Caco-2 (cell line): Measurements from ENCODE around the gene CLSTN2. TPM values are rescaled to one million over a fixed set of nuclear protein-coding genes. Genes with fewer than 3 reads are reported as not detected.

Experiments
- BruUV-seq: library from RNA; stranded (reverse); fragments of 400-500 nt; replicated peaks from 2 replicates; lab custom pipeline; 2021; lab: Mats Ljungman, UMichigan
- CTCF ChIA-PET: fragments of 300-600 bp; sonication (Branson Sonifier 250); formaldehyde crosslinking; loops from one replicate; lab custom pipeline; 2022; ENCODE audit warnings: antibody characterized with exemption; lab: Charles Lee
- POLR2A ChIA-PET: fragments of 300-600 bp; sonication (Branson Sonifier 250); formaldehyde crosslinking; loops from one replicate; lab custom pipeline; 2022; ENCODE audit warnings: antibody characterized with exemption; lab: Charles Lee
- DNase-seq, 2 experiments: peaks; one replicate each; pipeline versions ENCODE4 v3.0.0 to v3.0.0-alpha.2; 2020 to 2022
- H3K27me3 ChIP-seq: replicated peaks from 2 replicates; pipeline ENCODE4 v1.6.0; 2011; ENCODE audit warnings: low read length; ENCODE audit not compliant: control insufficient read depth, insufficient read depth
- H3K36me3 ChIP-seq: 2 replicates; pipeline ENCODE4 v1.5.1; 2011; ENCODE audit warnings: low read length; ENCODE audit not compliant: control insufficient read depth, insufficient read depth
- H3K4me1 ChIP-seq: fragments of 250-450 bp; sonication (Bioruptor Pico); 2 replicates; pipeline ENCODE4 v1.5.1; 2020; ENCODE audit warnings: mild to moderate bottlenecking
- H3K4me3 ChIP-seq: 2 replicates; pipeline ENCODE4 v1.5.1; 2011; ENCODE audit warnings: low read depth, mild to moderate bottlenecking, control low read depth, low read length
- H3K9me3 ChIP-seq: fragments of 250-450 bp; sonication (Bioruptor Pico); 2 replicates; pipeline ENCODE4 v1.5.1; 2020; ENCODE audit warnings: mild to moderate bottlenecking, moderate library complexity
- H3K27ac Mint-ChIP-seq: one replicate; pipeline ENCODE4 v1.8.0; 2022; ENCODE audit warnings: mixed read lengths; ENCODE audit not compliant: unreplicated experiment
- H3K27me3 Mint-ChIP-seq: one replicate; pipeline ENCODE4 v1.8.0; 2022; ENCODE audit warnings: mixed read lengths; ENCODE audit not compliant: insufficient read depth, unreplicated experiment
- H3K36me3 Mint-ChIP-seq: one replicate; pipeline ENCODE4 v1.8.0; 2022; ENCODE audit warnings: mild to moderate bottlenecking, mixed read lengths; ENCODE audit not compliant: insufficient read depth, unreplicated experiment
- H3K4me1 Mint-ChIP-seq: one replicate; pipeline ENCODE4 v1.8.0; 2022; ENCODE audit warnings: low read depth, mixed read lengths; ENCODE audit not compliant: unreplicated experiment
- H3K4me3 Mint-ChIP-seq: one replicate; pipeline ENCODE4 v1.8.0; 2022; ENCODE audit warnings: mild to moderate bottlenecking, moderate library complexity, mixed read lengths; ENCODE audit not compliant: unreplicated experiment
- H3K9me3 Mint-ChIP-seq: one replicate; pipeline ENCODE4 v1.8.0; 2022; ENCODE audit warnings: mixed read lengths; ENCODE audit not compliant: unreplicated experiment
- CTCF ChIP-seq, 2 experiments: fragments of 200-600 bp in 1 of 2; IDR thresholded peaks; 1 replicate in 1 of 2; 2 replicates in 1 of 2; pipeline versions ENCODE4 v1.5.1 to v1.8.0; 2011 to 2022; ENCODE audit warnings: antibody characterized with exemption in 1 of 2, control low read depth in 1 of 2, inconsistent platforms in 1 of 2, low read depth in 1 of 2, low read length in 1 of 2, mild to moderate bottlenecking in 1 of 2, moderate library complexity in 1 of 2; ENCODE audit not compliant: insufficient read depth in 1 of 2, severe bottlenecking in 1 of 2, unreplicated experiment in 1 of 2
- intact Hi-C: fragments of 100-400 bp; cut with micrococcal nuclease; formaldehyde crosslinking; loops from one replicate; pipeline ENCODE4 v1.10.0; 2022; ENCODE audit not compliant: unreplicated experiment
- total RNA-seq: library from RNA; stranded (reverse); gene quantifications from 2 replicates; pipeline ENCODE4 v1.2.3, GENCODE V29; 2022

CLSTN2 gene
- total RNA-seq, 1 experiment from 2014 or later: 26.1 TPM

GRCh38 chr3:140599496-140599895 is 664.5 kb downstream of the CLSTN2 start:
- intact Hi-C loops: loop anchor here (2.0 kb wide), 1 partner anchor 31 kb away; no protein-coding TSS in a partner anchor
- no peaks in the 10 kb centered on the region for H3K4me1 ChIP-seq
- no peaks in the 10 kb centered on the region for H3K4me1 Mint-ChIP-seq
- CTCF ChIA-PET: no interaction called here
- no peaks in the 10 kb centered on the region for H3K27me3 ChIP-seq
- H3K9me3 ChIP-seq: no peaks in the 10 kb centered on the region
- H3K9me3 Mint-ChIP-seq: no peaks in the 10 kb centered on the region
- DNase-seq: peak in 1 of 2 experiments; percentile 10
- H3K36me3 ChIP-seq: no peaks in the 10 kb centered on the region
- no peaks in the 10 kb centered on the region for H3K36me3 Mint-ChIP-seq
- H3K27ac Mint-ChIP-seq: no peak overlapping the region
- POLR2A ChIA-PET: no interaction called here
- no TSS peak for BruUV-seq
- no peaks in the 10 kb centered on the region for H3K27me3 Mint-ChIP-seq
- TF ChIP-seq CTCF (IDR thresholded peaks at IDR 0.05; ENCODE audit: insufficient read depth in 1 of 2, low read depth in 1 of 2, low read length in 1 of 2, severe bottlenecking in 1 of 2, unreplicated experiment in 1 of 2): no peak
- no peak overlapping the region for H3K4me3 ChIP-seq
- H3K4me3 Mint-ChIP-seq: no peak overlapping the region

GRCh38 chr3:140601881-140602280 is 666.9 kb downstream of the CLSTN2 start:
- DNase-seq: no peak
- ChIA-PET CTCF (no interaction called here), POLR2A (no interaction called here)
- intact Hi-C loops: no loop called here
- no peak overlapping the region for H3K4me3 Mint-ChIP-seq
- BruUV-seq: no TSS peak
- Histone ChIP-seq H3K4me1 (no peaks in the 10 kb centered on the region), H3K36me3 (no peaks in the 10 kb centered on the region), H3K9me3 (peaks cover 4% of the 10 kb centered on the region; the same call in 1 of the 2 replicates), H3K4me3 (no peak overlapping the region), H3K27me3 (no peaks in the 10 kb centered on the region)
- no peak for TF ChIP-seq CTCF (IDR thresholded peaks at IDR 0.05; ENCODE audit: insufficient read depth in 1 of 2, low read depth in 1 of 2, low read length in 1 of 2, severe bottlenecking in 1 of 2, unreplicated experiment in 1 of 2)
- no peak overlapping the region for H3K27ac Mint-ChIP-seq
- no peaks in the 10 kb centered on the region for H3K27me3 Mint-ChIP-seq
- H3K36me3 Mint-ChIP-seq: no peaks in the 10 kb centered on the region
- H3K9me3 Mint-ChIP-seq: no peaks in the 10 kb centered on the region
- H3K4me1 Mint-ChIP-seq: no peaks in the 10 kb centered on the region

DNA sequence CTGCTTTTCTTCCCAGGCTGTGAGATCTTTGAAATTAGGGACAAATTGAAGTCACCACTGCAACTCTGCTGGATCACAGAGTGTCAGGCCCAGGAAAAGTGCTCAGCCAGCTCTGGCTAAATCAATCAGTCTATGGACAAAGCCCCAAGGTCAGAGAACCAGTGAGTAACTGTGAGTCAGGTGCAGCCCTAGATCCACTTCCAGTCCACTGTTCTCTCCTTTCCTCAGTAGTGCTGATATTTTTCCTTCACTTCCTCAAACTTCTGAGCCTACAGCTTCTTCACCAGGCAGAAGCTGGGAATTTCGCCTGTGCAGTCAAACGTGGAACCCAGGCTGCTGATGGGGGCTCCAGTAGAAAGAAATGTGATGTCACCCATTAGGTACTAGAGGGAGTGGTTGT is 667.8 kb downstream of the CLSTN2 start:
- Mint-ChIP-seq H3K27me3 (no peaks in the 10 kb centered on the region), H3K36me3 (no peaks in the 10 kb centered on the region), H3K9me3 (peaks cover 1% of the 10 kb centered on the region), H3K4me3 (no peak overlapping the region), H3K4me1 (no peaks in the 10 kb centered on the region), H3K27ac (no peak overlapping the region)
- ChIA-PET POLR2A (no interaction called here), CTCF (no interaction called here)
- Histone ChIP-seq H3K27me3 (no peaks in the 10 kb centered on the region), H3K4me1 (no peaks in the 10 kb centered on the region), H3K36me3 (no peaks in the 10 kb centered on the region), H3K9me3 (peaks cover 9% of the 10 kb centered on the region), H3K4me3 (no peak overlapping the region)
- BruUV-seq: no TSS peak
- TF ChIP-seq CTCF (IDR thresholded peaks at IDR 0.05; ENCODE audit: insufficient read depth in 1 of 2, low read depth in 1 of 2, low read length in 1 of 2, severe bottlenecking in 1 of 2, unreplicated experiment in 1 of 2): no peak
- no peak for DNase-seq
- intact Hi-C loops: no loop called here
